Lower leg skin (tissue), 3 donors: ENCODE results near the gene SSTR3.

Experiments used
- POLR2A ChIP-seq, 2 donors: fragments of 450-650 bp; IDR thresholded peaks; one replicate each; pipeline ENCODE4 v1.6.1; 2016 to 2017; ENCODE audit warnings: antibody characterized with exemption in 2 of 2, mild to moderate bottlenecking in 1 of 2, moderate library complexity in 1 of 2
- TF ChIP-seq, protein P1 (sequence below), 3 donors: fragments of 450-650 bp; IDR thresholded peaks; one replicate each; pipeline ENCODE4 v1.5.1; 2016; ENCODE audit warnings: antibody characterized with exemption in 3 of 3, mild to moderate bottlenecking in 3 of 3, moderate library complexity in 2 of 3

DNA sequence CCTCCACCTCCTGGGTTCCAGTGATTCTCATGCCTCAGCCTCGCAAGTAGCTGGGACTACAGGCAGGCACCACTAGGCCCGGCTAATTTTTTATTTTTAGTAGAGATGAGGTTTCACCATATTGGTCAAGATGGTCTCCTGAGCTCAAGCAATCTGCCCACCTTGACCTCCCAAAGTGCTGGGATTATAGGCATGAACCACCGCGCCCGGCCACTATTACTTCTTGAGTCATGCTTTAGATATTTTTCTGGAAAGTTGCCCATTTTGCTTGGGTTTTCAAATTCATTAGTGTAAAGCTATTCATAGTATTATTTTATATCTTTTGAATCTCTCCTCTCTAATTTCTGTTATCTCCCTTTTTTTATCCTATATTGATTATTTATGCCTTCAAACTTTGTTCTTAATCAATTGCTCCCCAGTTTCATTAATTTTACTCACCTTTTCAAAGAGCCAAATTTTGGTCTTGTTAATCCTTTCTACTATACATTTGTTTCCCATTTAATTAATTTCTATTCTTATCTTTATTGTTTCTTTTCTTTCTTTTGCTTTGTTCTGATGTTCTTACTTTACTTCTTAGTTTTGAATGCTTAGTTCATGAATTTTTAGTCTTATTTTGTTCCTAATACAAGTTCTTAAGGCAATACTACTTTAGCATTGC lies 42.1 kb upstream of the SSTR3 start:
- TF ChIP-seq, protein P1, sequence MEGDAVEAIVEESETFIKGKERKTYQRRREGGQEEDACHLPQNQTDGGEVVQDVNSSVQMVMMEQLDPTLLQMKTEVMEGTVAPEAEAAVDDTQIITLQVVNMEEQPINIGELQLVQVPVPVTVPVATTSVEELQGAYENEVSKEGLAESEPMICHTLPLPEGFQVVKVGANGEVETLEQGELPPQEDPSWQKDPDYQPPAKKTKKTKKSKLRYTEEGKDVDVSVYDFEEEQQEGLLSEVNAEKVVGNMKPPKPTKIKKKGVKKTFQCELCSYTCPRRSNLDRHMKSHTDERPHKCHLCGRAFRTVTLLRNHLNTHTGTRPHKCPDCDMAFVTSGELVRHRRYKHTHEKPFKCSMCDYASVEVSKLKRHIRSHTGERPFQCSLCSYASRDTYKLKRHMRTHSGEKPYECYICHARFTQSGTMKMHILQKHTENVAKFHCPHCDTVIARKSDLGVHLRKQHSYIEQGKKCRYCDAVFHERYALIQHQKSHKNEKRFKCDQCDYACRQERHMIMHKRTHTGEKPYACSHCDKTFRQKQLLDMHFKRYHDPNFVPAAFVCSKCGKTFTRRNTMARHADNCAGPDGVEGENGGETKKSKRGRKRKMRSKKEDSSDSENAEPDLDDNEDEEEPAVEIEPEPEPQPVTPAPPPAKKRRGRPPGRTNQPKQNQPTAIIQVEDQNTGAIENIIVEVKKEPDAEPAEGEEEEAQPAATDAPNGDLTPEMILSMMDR (IDR thresholded peaks at IDR 0.05): no peak
- TF ChIP-seq POLR2A (IDR thresholded peaks at IDR 0.05): no peak
